ELF-1 (cell line): ENCODE measurements around the gene HMCN1.
"Not testable (repeated sequence)": the region's sequence is repeated elsewhere in the genome, so short reads cannot be mapped to it uniquely, and the experiment has no call there.

Source experiments
- DNase-seq: peaks from one replicate; pipeline ENCODE4 v3.0.0-alpha.2; 2016; ENCODE audit warnings: low read depth, low spot score

HMCN1 gene

GRCh38 chr1:185741551-185741950 is 7.4 kb downstream of the HMCN1 start:
- DNase-seq: no peak

DNA sequence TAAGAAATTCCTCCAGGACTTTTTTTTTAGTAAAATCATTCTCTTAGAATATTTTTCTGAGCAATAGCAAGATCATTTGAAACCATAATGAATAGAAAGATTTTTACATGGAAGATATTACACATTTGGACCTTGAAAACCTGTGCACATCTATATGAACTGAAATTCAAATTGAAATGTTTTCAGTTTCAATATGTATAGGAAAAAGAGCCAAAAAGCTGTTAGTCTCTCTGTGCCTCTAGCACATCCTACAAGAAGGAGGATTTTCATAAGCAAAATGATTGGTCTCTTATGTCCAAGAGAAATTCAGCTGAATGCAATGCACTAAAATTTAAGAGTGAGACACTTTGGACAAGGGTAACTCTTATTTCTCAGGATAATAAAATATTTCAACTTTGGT is 8.2 kb downstream of the HMCN1 start:
- DNase-seq: no peak

GRCh38 chr1:185745165-185745564 is 11.0 kb downstream of the HMCN1 start:
- no peak for DNase-seq

DNA sequence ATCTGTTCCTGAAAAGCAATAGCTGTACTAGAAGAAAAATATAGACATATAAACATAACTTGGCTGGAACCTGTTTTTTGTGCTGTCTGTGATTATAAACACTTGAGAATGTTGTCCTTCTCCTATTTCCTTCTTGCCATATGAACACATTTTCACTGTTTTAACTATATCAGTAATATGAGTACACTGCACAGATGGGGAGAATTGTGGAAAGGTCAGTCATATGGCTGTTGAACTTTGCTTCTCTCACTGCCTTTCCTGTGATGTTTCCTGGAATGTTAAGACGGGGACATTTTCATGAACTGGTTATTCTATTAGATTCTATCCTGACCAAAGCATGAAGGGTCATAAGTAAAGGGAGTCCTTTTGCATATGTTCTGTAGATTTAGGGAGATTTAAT is 24.9 kb downstream of the HMCN1 start:
- DNase-seq: no peak

DNA sequence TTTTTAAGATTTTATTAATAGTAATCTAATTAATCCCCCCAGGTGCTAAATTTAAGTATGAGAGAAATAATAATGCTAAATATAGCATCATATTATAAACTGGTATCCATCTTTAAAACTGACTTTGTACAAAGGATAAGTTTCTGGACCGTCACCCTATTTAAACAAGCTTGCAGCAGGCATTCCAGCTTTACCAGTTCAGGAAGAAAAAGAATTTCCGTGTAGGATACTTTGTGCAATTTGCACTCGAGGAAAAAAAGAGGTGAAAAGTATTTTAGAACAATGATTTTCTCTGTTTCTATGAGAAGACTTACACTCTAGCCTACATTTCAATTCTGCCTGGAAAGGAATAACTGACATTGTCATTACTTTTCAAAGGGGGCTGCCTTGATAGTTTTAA is 27.6 kb downstream of the HMCN1 start:
- no peak for DNase-seq

DNA sequence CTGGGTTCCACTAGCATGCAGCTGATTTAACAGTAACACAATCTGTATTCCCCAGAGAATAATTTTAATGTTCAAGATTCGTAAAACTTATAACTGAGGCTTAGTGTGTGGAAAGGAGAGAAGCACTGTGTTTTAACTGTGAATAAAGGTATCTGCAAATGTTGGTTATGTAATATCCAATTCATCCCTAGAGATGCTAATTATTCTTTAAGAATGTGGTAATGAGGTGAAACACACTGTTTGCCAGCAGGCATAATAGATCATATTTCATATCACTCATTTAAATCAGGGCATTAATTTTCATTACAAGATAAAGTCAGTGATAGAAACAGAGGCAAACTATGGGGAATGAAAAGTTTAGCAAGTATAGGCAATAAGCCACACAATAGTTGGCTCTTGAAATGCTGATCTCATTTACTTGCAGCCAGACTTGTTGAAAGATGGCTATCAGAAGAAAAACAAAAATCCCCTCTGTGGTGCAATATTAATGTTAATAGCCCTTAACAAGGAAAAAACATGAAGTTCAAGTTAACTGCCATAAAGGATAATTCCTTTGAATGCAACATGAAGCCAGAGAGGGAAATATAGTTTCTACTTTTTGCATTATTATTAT is 33.4 kb downstream of the HMCN1 start:
- DNase-seq: no peak

DNA sequence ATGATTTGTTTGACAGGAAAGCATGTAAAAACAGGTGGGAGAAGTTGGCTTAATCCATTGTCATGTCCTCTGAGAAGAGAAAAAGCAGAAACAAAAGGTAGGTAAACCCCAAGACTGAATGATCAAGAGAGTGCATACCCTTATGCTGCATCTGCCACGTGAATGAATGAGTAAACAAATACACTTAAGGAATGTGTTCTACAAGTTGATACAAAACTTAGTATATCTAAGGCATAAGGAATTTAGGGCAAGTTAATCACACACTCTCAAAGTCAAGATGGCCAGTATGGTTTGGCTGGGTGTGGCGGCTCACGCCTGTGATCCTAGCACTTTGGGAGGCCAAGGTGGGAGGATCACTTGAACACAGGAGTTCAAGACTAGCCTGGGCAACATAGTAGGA is 34.2 kb downstream of the HMCN1 start:
- no peak for DNase-seq

GRCh38 chr1:185769136-185769535 is 34.9 kb downstream of the HMCN1 start:
- DNase-seq: no peak

DNA sequence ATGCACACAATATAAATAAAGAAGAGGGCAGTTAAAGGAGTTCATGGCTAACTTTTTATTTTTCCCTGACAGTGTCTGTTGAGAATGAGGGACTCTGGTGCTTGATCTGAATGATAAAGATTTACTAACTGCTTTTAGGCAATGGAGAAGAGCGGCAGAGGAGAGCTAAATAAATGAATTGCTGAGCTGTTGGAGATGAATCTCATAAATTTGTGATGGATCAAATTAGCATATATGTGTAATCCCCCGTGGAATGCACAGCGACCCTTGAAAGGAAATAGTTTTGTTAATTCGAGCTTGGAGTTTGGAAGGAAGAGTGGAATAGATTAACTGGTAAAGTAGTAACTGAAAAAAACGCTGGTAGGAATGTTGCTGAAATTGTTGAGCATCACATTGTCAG is 40.2 kb downstream of the HMCN1 start:
- DNase-seq: no peak

DNA sequence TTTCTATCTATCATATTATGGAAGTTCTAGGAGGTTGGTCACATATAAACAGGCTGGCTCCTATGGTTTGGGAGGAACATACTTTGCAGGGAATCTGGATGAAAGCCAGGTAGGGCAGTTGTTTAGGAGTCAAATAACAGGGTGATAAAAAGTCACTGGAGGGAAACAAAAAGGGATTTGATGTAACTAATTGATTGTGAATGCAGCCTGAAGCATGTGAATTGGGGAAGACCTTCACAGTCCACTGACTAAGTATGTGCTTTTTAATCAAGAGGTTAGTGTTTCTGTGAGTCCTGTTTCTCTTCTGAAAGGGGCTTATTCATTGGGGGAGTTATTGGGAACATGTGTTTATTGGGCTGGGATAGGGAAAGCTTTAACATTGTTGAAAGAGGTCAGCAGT is 41.3 kb downstream of the HMCN1 start:
- no peak for DNase-seq

DNA sequence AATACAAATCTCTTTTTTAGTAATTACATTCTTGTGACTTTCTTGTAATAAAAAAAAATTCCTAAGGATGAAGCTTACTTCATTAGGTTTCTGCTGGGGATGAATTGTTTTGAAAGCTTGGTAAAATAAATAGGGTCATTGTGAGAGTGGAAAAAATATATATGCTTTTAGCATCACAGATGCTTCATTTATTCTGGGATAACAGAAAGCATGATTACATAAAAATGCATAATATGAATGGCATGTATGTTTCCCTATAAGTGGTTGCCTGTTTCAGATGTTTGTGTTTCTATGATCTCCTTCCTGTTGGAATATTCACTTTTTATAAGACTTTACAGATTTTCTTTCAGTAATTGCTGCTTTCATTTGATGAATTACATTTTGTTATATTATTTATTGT is 42.3 kb downstream of the HMCN1 start:
- DNase-seq: no peak

GRCh38 chr1:185783860-185784259 is 49.7 kb downstream of the HMCN1 start:
- not testable (repeated sequence) for DNase-seq

- no peak for DNase-seq
Observed at GRCh38 chr1:185785586-185785985, 51.4 kb downstream of the HMCN1 start.

GRCh38 chr1:185786524-185786923 is 52.3 kb downstream of the HMCN1 start:
- DNase-seq: no peak

DNA sequence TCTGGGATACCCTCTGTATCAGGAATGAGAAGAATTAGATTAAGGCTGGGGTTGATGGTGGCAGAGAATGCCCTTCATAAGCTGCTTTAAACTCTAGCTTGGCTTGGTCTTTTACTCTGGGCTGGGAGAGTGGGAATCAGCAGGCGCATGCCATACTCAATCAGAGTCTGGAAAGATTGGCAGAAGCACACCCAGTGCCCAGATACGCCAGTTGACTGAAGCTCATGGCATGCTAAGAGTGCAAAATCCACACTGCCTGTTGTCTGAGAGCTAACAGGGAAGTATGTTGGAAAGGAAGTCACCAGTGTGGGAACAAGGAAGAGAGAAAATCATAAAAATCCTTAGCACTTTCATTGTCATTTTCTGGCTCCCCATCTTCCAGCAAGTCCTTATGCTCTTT is 53.0 kb downstream of the HMCN1 start:
- DNase-seq: no peak

- DNase-seq: no peak
Observed at GRCh38 chr1:185788386-185788785, 54.2 kb downstream of the HMCN1 start.

DNA sequence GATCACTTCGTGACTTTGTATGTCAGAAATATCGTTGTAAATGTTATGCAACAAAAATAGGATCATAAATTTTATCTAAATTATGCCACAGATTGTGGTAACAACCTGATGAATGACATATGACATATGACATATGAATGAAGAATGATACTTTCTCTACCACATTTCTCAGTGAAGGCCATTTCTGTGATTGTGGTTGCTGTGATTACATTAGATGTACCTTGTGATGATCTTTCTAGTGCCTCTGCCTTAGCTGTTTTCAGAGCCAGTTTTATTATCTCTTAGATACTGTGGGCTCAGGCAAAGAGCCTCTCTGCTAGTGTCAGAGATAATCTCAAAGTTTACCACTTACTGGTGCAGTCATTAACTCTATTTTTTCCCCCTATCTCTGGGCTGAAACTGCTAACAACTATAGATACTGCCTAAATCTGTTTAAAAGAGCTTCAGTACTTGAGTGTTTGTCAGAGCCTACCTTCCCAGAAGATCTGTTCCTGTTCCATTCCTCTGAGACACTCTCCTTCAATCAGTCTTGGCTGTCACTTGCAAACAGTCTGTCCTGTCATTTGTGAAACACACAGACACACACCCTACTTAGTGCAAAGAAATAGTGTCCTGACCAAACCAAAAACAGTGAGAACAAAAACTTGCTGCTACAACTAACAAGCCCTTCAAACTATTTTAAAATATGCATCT is 55.5 kb downstream of the HMCN1 start:
- peak; percentile 7 for DNase-seq

DNA sequence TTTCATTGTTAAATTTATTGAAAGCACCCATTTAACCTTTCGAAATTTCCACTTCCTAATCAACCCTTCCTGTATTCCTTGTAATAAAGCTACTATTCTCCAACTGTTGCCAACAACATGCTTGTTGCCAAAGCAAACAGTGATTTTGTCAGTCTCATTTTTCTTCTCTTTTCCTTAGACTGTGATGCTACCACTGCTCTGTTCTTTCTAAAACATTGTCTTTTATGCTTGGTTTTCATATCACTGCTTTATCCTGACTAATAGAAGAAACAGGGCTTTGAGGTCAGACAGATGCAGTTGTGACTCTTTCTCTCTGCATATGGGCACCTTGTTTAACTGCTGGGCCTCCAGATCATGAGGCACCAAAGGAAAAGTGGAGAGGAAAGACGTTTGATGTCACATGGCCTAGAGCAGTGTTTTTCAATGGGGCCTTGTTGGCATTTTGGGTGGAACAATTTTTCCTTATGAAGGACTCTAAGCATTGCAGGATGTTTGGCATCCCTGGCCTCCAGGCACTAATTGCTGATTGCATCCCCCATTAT is 56.1 kb downstream of the HMCN1 start:
- no peak for DNase-seq

- DNase-seq: no peak
Observed at GRCh38 chr1:185792040-185792439, 57.8 kb downstream of the HMCN1 start.

DNA sequence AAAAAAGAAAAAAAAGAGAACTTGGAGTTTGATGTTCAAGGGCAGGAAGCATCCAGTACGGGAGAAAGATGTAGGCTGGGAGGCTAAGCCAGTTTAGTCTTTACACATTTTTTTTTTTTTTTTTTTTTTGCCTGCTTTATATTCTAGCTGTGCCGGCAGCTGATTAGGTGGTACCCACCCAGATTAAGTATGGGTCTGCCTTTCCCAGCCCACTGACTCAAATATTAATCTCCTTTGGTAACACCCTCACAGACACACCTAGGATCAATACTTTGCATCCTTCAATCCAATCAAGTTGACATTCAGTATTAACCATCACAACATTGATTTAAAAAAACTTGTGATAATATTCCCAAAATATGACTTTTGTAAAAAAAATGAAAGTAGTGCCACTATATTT is 60.3 kb downstream of the HMCN1 start:
- DNase-seq: not testable (repeated sequence)

- DNase-seq: no peak
Observed at GRCh38 chr1:185795181-185795580, 61.0 kb downstream of the HMCN1 start.

GRCh38 chr1:185798505-185798904 is 64.3 kb downstream of the HMCN1 start:
- no peak for DNase-seq

DNA sequence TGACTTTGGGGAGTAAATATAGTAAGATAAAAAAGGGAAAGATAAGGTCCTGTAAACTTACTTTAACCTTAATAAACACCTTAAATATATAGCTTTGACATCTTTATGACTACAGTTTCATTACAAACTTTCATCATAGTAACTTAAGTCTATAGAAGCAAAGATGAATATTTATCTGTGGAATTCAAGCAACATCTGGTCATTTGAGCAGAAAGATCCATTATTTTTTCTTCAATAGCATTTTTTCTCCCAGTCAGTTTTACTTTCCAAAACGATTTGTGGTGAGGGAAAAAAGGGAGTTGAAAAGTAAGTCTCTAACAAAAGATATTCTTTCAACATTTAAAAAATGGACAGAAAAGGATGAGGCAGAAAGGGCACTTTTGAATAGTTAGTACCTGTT is 69.0 kb downstream of the HMCN1 start:
- no peak for DNase-seq
